Measurements from ENCODE around the gene DRD2.
A peak's percentile ranks its signal among the peaks of the same experiment; 100 is the strongest.

DRD2 gene

DNA sequence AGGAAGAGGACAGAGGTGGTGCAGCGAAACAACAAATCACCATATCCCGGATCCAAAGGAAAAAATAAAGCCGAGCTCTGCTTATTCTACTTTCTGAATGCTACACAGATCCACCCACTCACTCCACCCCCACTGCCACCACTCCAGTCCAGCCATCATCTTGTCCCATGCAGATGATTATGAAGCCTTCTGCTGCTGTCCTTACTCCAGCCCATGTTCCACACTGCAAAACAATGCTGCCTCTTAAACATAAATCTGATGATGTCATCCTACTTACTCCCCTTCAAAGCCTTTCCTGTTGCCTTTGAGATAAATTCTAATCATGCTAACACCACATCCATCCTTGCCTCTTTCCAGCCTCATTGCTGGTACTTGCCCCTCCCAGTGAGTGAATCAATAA lies 6.5 kb upstream of the DRD2 start:
- no peak overlapping the region for H3K27ac ChIP-seq (ENCODE audit: extremely low read depth, low read depth, low read length)
- CTCF ChIA-PET, result interaction anchor here (0.7 kb wide), 1 partner anchor 102 kb away, joined by 3 read pairs; no protein-coding TSS in a partner anchor
- no peaks in the 10 kb centered on the region for H3K9me3 ChIP-seq (ENCODE audit: control insufficient read depth, insufficient read depth, low read depth, low read length)
- H3K4me3 ChIP-seq (ENCODE audit: low read depth, low read length), result no peak overlapping the region
- H3K36me3 ChIP-seq (ENCODE audit: control insufficient read depth in 2 of 2, insufficient read depth in 1 of 2, low read length in 2 of 2), result no peaks in the 10 kb centered on the region
- H3K4me1 ChIP-seq (ENCODE audit: control insufficient read depth, insufficient read depth, low read length), result no peaks in the 10 kb centered on the region
- POLR2A ChIA-PET, result no interaction called here
- TF ChIP-seq ZSCAN23 (tag by site-specific recombination; IDR thresholded peaks at IDR 0.05) (no peak), ZIC2 (tag by site-specific recombination; IDR thresholded peaks at IDR 0.05) (no peak), ZNF132 (tag by site-specific recombination; IDR thresholded peaks at IDR 0.05; ENCODE audit: borderline replicate concordance) (no peak), SP2 (tag by site-specific recombination; IDR thresholded peaks at IDR 0.05) (0 out of 2 replicates have a peak, but pooled peaks have one; percentile 25), ZNF398 (tag by site-specific recombination; IDR thresholded peaks at IDR 0.05) (no peak; the same call in 1 of the 2 replicates), ZNF624 (tag by site-specific recombination; IDR thresholded peaks at IDR 0.05) (no peak), CTCF (tag by site-specific recombination; IDR thresholded peaks at IDR 0.05) (no peak), ZNF280D (tag by site-specific recombination; IDR thresholded peaks at IDR 0.05) (no peak), OVOL3 (tag by site-specific recombination; IDR thresholded peaks at IDR 0.05) (no peak), PRDM2 (tag by site-specific recombination; IDR thresholded peaks at IDR 0.05; ENCODE audit: borderline replicate concordance) (no peak), ZNF544 (tag by site-specific recombination; IDR thresholded peaks at IDR 0.05) (no peak), ZNF571 (tag by site-specific recombination; IDR thresholded peaks at IDR 0.05) (no peak), ZNF133 (tag by site-specific recombination; IDR thresholded peaks at IDR 0.05) (no peak), ZNF311 (tag by site-specific recombination; IDR thresholded peaks at IDR 0.05; ENCODE audit: borderline replicate concordance) (no peak), ZBTB7A (tag by site-specific recombination; IDR thresholded peaks at IDR 0.05; ENCODE audit: low read depth) (no peak), FEZF1 (tag by site-specific recombination; IDR thresholded peaks at IDR 0.05) (peak; percentile 66)
- TF ChIP-seq, protein P1, sequence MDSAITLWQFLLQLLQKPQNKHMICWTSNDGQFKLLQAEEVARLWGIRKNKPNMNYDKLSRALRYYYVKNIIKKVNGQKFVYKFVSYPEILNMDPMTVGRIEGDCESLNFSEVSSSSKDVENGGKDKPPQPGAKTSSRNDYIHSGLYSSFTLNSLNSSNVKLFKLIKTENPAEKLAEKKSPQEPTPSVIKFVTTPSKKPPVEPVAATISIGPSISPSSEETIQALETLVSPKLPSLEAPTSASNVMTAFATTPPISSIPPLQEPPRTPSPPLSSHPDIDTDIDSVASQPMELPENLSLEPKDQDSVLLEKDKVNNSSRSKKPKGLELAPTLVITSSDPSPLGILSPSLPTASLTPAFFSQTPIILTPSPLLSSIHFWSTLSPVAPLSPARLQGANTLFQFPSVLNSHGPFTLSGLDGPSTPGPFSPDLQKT (IDR thresholded peaks at IDR 0.05; ENCODE audit: borderline replicate concordance, low read depth, low read length), result no peak
- TF ChIP-seq, protein P2, sequence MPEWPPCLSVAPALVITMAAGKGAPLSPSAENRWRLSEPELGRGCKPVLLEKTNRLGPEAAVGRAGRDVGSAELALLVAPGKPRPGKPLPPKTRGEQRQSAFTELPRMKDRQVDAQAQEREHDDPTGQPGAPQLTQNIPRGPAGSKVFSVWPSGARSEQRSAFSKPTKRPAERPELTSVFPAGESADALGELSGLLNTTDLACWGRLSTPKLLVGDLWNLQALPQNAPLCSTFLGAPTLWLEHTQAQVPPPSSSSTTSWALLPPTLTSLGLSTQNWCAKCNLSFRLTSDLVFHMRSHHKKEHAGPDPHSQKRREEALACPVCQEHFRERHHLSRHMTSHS (tag by site-specific recombination; IDR thresholded peaks at IDR 0.05), result no peak
- TF ChIP-seq, protein P3, sequence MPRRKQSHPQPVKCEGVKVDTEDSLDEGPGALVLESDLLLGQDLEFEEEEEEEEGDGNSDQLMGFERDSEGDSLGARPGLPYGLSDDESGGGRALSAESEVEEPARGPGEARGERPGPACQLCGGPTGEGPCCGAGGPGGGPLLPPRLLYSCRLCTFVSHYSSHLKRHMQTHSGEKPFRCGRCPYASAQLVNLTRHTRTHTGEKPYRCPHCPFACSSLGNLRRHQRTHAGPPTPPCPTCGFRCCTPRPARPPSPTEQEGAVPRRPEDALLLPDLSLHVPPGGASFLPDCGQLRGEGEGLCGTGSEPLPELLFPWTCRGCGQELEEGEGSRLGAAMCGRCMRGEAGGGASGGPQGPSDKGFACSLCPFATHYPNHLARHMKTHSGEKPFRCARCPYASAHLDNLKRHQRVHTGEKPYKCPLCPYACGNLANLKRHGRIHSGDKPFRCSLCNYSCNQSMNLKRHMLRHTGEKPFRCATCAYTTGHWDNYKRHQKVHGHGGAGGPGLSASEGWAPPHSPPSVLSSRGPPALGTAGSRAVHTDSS (tag by site-specific recombination; IDR thresholded peaks at IDR 0.05), result no peak
- TF ChIP-seq, protein P4, sequence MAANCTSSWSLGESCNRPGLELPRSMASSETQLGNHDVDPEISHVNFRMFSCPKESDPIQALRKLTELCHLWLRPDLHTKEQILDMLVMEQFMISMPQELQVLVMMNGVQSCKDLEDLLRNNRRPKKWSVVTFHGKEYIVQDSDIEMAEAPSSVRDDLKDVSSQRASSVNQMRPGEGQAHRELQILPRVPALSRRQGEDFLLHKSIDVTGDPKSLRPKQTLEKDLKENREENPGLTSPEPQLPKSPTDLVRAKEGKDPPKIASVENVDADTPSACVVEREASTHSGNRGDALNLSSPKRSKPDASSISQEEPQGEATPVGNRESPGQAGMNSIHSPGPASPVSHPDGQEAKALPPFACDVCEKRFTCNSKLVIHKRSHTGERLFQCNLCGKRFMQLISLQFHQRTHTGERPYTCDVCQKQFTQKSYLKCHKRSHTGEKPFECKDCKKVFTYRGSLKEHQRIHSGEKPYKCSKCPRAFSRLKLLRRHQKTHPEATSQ (tag by site-specific recombination; IDR thresholded peaks at IDR 0.05), result no peak

Data from HEK293 (cell line).